NCI-H2081 (cell line): ENCODE measurements around the gene LMNA.
"Not testable (repeated sequence)": the region's sequence is repeated elsewhere in the genome, so short reads cannot be mapped to it uniquely, and the experiment has no call there.

Experiments
- DNase-seq, 2 experiments: peaks; one replicate each; lab custom pipeline; 2025; lab: John Stamatoyannopoulos, UW

LMNA gene

DNA sequence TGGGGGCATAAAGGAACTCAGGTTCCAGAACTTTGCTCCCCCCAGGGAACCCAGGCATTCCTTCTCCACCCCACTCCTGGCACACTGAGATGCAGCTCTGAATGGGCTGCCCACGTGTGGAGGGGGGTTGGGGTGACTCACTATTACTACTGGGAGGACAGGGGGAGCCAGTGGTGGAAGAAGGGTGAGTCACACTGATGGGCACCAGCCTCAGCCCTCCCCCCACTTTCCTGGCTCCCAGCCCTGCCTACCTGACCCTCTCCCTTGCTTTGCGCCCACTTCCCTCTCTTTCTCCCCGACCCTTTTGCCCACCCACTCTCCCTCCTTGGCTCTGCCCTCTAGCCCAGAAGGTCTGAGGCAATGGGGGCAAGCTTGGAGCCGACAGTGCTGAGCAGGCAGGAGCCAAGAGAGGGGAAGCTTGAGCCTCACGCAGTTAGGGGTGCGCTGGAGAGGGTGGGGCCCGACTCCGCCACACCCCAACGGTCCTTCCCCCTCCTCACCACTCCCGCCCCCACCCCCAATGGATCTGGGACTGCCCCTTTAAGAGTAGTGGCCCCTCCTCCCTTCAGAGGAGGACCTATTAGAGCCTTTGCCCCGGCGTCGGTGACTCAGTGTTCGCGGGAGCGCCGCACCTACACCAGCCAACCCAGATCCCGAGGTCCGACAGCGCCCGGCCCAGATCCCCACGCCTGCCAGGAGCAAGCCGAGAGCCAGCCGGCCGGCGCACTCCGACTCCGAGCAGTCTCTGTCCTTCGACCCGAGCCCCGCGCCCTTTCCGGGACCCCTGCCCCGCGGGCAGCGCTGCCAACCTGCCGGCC is at the start of gene LMNA:
TSS of gene LMNA (plus strand) at position 611 of the 818 bp plus-strand sequence. CDS start 208 bp downstream, outside the sequence.
- peak; percentile 73 to 74 for DNase-seq

DNA sequence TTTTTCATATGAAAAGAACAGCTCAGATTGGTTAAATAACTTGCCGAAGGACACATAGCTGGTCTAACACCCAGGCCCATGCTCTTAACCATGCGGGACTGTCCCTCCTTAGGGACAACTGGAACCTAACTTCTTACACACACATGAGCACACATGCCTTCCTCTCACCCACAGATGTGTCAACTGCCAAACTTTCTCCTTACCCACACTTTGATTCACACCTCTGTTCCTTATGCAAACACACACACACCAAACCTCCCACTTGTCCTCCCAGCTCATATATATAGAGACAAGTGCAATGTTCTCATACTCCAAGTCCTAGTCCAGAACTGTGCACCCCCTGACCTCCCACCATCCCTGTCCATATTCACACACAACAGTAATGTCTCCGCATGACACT is 49.3 kb upstream of the LMNA start:
- DNase-seq, result no peak

DNA sequence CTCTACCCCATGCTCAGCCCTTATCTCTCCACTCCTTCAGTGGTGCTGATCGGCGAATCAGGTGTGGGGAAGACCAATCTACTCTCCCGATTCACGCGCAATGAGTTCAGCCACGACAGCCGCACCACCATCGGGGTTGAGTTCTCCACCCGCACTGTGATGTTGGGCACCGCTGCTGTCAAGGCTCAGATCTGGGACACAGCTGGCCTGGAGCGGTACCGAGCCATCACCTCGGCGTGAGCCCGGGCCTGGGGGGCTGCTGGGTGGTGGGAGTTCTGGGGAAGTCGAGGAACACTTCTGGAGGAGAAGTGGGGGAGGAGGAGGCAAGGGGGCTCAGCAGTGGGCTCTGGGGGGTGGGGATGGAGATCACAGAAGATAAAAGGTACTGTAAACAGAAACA is 48.6 kb upstream of the LMNA start:
- no peak for DNase-seq

DNA sequence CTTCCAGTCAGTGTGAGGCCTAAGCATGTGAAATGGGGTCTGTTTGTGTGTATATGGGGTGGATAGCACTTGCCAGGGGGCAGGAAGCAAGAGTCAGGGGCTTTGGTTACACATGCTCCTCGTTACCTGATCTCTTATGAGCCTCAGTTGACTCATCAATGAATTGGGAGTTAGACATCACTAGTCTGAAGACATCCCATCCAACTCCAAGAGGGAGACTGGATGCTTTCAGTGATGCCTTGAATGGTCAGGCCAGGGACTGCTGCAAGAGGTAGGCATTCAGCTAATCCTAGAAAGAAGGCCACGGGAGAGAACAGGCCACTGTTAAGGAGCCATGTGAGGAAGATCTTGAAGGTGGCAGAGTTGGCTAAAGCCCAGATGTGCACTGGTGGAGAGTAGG is 47.2 kb upstream of the LMNA start:
- DNase-seq, result no peak

DNA sequence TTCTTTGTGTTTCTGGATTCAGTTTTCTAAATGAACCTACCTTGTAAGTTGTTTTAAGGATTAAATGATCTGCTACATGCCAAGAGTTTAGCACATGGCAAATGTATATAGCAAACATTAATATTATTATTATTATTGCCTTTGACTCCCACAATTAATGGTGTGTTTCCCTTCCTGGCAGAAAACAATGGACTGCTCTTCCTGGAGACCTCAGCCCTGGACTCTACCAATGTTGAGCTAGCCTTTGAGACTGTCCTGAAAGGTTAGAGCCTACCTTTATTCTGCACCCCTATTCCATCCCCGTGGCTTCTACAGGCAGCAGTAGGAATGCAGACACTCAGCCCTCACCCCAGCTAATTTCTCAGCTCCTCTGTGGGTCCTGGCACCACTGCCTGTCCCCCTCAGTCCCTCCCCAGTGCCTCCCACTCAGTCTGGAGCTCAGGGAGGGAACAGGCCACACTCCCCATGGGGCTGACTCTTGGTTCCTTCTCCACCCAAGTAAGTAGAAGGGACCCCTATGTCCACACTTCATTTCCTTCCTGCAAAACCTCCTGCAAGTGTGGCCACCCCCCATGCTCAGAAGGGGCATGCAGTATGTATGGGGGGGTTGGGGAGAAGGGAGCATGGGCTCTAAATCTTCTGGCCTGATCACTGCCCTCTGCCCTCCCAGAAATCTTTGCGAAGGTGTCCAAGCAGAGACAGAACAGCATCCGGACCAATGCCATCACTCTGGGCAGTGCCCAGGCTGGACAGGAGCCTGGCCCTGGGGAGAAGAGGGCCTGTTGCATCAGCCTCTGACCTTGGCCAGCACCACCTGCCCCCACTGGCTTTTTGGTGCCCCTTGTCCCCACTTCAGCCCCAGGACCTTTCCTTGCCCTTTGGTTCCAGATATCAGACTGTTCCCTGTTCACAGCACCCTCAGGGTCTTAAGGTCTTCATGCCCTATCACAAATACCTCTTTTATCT is 44.7 kb upstream of the LMNA start:
- DNase-seq, result no peak

DNA sequence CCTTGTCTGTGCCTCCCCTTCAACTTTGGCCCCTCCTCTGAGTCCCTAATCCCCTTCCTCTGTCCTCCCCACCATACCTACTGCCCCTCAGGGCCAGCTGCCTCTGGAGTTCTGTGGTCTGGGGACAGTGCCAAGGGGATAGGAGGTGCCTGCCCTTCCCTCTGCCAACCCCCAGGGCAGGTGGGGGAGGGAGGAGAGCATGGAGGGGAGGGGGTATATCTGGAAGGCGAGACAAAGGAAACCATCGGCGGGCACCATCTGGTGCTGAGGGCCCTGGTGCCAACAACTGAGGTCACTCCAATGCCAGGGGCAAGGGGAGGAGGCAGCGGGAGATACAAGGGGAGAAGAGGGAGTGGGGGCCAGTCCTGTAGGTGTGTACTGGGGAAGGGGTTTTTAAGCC is 44.0 kb upstream of the LMNA start:
- DNase-seq, result peak; percentile 26 to 34

DNA sequence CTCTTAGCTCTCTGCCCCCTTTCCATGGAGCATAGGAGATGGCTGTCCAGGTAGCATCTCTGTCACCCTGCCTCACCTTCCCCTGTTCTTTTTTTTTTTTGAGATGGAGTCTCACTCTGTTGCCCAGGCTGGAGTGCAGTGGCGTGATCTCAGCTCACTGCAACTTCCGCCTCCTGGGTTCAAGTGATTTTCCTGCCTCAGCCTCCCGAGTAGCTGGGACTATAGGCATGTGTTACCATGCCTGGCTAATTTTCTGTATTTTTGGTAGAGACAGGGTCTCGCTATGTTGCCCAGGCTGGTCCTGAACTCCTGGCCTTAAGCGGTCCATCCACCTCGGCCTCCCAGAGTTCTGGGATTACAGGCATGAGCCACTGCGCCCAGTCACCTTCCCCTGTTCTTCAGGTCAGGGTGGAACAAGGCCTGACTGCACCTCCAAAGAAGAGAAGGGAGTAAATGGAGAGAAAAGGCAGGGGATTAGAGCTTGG is 43.1 kb upstream of the LMNA start:
- not testable (repeated sequence) for DNase-seq

DNA sequence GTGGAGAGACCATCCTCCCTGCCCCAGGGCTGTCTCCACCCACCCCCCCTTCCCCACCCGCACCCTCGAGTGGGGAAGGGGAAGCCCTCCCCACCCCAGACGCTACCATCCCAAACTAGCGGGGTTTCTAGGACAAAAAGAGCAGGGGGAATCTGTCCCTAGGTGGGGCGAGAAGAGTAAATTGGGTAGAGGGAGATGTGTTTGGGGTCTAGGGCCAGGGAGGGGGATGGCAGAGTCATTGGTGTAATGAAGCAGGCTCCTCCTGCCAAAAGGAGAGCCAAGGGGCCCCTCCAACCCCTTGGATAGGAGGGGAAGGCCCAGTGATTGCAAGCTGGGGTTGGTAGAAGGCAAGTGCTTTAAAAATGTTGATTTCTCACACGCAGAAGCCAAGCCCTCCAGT is 42.3 kb upstream of the LMNA start:
- DNase-seq, result no peak

DNA sequence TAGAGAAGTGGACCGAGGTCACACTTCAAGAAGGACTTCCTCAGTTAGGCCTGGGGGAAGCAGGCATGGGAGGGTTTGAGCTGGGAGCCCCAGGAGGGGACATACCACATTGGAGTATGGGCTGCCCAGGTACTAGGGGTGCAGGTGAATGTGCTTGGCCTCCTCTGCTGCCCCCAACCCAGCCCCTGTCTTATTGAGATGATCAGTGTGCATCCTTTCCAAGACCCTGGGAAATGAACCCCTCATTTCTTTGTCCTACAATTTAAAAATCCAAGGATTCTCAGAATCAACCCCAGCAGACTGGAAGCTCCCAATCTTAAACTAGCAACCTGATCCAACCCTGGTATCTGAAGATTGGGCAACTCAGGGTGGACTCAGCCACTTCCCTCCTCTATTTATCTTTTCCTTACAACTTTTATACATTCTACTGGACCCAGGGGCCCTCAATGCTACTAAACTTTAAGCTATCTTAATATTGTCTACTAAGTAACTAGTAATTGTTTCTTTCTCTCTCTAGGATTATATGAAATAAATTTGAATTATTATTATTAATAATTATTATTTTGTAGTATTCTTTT is 41.3 kb upstream of the LMNA start:
- DNase-seq, result no peak

DNA sequence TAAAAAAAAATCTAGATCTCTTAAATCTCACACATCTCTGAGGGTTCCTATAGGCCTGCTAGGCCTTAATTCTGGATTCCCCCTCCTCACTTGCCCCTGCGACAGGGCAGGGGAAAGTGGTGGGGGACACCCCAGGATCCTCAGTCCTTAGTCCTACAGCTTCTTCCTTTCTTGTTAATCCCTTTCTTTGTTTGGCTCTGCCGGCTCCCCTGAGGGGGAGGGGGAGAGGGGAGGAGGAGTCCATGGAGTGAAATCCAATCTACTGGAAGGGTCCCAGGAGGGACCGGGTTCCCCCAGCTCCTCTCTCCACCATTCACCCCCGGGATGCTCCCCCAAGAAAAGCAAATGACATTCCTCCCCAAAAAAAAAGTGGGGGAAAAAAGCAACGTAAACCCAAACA is 40.8 kb upstream of the LMNA start:
- DNase-seq, result no peak

DNA sequence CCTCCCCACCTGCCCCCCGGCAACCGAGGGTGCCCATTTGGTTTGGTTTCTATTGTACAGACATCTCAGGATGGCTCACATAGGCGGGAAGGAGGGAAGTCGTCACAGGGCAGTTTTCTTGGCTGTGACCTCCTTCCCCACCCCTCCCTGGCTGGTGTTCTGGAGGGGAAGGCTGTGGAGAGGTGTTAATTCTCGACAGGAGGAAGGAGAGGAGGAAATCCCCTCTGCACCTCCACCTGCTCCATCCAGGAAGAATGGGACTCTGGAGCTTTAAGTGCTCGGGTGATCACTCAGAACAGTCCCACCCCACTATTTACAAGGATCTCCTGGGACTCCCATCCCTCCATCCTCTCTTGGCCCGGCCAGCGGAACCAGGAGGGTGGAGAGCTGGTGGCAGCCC is 39.9 kb upstream of the LMNA start:
- DNase-seq, result no peak

DNA sequence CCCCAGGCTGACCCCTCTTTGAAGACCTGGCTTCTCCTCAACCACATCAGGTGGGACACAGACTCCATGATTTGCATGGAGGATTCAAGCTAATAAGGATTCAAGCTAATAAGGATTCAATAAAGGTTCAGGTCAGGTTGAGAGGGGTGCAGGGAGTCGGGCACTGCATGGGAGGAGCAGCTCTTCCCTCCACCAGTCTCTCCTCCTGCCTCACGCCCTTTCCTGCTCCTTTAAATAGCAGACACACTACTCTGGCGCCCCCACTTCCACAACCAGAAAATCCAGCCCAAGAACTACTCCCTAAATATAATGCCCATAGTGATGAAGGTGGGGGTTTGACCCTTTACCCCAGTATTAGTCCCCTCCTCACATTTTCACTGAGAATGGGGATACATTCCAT is 39.3 kb upstream of the LMNA start:
- no peak for DNase-seq

DNA sequence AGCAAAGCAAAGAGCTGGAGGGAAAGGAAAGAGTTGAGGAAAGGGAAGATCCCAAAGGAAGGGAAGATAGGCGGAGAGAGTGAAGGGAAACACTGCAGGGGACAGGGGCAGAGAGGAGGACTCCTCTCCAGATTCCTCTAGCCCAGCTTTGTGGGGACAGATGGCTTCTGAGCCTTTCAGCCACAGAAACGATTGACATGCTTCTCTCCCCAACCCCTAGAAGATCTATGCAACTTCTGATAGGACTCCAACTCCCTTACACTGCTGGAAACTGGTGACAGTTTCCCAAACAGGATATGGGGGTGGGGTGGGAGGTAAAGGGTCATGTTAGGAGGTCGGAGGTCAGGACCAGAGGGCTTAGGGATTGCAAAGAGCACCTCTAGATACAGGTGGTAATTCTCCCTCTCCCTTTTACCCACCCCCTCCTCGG is 38.7 kb upstream of the LMNA start:
- no peak for DNase-seq

DNA sequence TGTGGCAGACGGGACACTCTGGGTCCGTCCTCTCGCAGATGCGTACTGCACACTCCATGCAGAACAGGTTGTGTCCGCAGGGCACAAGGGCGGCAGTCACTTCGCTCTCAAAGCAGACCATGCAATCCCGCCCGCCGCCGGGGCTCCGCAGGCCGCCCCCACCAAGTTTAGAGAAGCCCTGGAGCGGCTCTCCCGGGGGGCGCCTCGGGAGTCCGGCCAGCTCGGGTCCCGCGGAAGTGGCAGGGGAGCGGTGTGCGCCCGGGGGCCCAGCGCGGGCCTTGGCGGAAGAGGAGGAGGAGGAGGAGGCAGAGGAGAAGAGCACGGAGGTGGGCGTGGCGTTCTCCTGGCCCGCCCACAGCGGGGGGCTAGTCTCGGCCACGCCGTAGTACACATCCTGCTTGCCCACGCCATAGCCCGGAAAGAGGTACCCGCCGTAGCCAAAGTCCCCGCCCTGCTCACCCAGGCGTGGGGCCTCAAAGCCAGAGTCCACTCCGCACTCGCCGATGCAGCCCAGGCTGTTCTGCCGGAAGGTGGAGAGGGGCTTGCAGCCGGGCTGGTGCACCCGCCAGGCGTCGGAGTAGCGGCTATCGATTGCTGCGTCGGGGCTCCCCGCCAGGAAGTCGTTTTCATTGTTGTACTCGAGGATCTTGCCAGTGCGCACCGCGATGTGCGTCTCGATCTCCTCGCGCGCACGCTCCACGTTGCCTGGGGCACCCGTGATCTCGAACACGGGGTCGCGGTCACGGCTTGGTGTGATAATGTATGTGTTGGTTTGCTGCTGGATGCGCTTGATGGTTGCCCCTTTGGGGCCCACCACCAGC is 37.7 kb upstream of the LMNA start:
- no peak for DNase-seq

DNA sequence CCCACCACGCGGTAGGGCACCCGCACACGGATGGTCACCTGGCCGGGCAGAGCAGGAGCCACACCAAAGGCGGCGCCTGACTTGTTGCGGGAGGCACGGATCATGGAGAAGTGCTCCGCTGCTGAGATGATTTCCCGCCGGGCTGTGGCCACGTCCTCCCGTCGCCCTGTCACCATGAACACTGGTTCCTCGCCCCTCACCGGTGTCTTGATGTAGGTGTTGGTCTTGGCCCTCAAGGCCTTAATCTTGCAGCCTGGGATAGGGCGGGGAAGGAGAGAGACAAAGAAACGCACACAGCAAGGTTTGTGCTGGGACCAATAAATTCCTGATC is 37.1 kb upstream of the LMNA start:
- DNase-seq, result no peak

DNA sequence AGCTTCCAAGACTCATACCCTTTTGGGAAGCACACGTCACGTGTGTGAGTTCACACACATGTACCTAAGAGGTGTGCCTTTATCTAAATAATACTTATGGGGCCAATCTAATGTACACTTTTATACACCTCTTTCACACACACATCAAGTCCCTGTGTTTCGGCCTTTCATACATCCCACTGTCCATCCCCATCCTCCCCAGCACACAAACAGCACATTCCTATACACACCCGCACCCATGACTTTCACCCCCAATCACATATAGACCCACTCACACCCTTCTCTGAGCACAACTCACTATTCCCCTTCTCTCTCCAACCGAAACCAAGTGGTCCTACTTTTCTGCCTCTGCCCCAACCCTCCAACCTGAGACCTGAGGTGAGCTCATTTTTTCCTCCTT is 35.8 kb upstream of the LMNA start:
- DNase-seq, result no peak

DNA sequence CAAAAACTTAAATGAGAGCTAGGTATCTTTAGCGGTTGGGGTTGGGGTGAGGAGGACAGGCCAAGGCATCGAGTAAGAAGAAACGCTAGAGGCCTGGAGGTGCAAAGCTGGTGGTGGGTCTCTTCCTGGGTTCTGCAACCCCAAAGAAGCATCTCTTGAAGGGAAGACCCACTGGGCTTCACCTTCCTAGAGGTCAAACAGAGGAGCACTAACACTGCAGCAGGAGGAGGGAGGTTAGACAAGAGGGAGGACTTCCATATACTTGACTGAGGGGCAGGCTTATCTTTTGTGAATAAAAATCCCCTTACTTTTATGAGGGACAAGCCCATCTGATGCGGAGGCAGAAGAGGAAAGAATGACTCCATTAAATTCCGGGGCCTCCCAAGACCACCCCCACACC is 34.7 kb upstream of the LMNA start:
- DNase-seq, result no peak

DNA sequence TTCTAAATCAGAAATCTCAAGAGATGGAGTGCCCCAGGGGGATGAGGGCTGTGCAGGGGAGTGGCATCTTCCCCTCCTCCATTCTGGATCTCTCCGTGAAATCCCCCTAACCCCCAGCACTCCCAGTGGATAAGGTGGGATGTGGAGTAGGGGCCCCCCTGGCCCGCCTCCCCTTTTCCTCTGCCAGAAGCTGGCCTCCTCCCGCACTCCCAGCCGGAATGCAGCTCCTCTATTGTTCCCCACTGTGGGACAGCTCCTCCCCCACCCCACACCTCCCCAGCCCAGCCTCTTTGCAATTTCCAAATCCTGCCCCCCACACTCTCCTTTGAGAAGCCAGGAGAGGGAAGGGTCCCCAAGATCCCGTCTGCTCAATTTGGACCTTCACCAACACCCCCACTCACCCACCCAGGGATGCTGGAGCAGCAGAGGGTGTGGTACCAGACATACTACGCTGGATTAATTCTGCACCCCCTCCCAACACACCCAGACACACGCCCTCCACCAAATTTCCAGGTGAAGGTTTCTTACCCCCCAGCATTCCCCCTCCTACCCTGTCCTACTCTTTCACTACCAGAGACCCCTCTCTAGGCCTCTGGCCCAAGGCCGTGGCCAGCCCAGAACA is 34.2 kb upstream of the LMNA start:
- no peak for DNase-seq

DNA sequence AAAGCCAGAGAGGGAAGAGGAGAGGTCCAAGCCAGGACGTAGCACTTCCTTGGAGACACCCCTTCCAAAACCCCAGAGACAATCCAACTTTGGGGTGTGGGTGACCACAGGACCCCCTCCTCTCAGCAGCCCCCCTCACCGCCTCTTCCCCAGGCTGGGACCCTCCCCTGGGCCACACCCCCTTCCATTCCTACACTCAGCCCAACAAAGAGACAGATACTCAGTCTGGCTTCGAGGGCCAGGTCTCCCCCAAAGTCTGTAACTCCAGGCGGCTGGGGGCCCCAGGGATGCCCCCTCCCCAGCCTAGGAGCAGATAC is 33.7 kb upstream of the LMNA start:
- DNase-seq, result no peak

DNA sequence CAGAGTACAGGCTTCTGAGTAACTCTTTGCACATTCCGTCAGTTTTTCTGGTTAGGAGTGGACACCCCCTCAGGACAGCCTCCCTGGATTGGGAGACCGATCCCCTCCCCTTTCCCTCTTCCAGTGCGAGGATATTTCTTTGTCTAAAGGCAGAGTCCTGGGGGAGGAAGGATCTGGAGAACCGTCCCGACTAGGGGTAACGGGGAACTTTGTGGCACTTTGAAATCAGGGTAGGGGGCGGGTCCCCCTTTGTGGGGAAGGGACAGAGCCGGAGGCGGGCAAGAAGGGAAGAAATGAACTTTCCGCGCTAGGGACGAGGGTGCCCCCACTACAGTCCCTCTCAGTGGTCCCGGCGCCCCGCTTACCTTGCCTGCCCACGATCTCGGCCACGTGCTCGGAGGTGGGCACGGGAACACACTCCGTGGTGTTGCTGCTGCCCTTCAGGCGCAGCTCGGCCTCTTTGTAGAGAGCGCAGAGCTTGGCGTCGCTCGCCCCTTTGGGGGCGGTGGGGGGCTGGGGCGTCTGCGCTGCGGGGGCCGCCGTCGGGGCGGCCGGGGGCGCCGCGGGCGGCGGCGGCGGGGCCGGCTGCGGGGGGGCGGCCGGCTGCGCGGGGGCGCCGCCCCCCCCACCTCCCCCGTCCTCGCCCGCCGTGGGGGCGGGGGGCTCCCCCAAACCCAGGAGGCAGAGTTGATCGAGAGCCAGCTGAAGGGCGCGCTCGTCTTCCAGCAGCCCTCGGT is 33.2 kb upstream of the LMNA start:
- no peak for DNase-seq

DNA sequence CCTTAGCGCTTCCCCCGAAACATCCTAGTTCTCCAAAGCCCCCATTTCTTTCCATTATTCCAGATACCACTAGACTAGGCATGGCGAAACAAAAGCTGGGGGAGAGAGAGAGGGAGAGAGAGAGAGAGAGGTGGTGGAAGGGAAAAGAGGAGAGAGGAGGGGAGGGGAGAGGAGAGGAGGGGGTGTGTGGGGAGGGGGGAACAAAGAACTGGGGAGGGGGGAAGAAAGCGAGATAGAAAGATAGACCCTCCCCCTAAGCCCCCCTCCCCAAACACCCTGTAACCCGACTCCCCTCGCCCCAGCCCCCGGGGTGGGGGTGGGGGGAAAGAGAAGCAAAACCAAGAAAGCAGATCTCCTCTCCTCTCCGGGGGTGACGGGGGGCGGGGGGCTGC is 32.6 kb upstream of the LMNA start:
- DNase-seq, result peak in 1 of 2 experiments; percentile 36
